Measurements from ENCODE around the gene XPO6. TPM values are rescaled to one million over a fixed set of nuclear protein-coding genes. Genes with fewer than 3 reads are reported as not detected.

XPO6 gene
- total RNA-seq, 1 donor from 2014 or later: 232 TPM

DNA sequence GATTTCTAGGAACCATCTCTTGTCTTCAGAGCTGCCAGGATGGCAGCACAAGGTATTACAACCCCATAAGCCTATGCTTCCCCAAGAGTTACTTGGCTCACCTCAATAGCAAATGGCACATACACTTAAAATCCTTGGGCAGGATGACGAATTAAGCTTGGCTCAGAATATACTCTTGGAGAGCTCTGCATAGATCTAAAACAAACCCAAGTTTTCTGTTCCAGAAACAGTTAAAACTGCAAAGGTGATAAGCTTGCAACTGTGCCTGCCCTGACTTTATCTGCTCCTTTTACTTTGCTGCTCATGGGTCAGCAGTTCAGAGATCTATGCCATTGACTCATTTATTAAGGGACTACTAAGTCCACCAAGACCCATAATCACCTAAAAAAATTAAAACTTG, 26.1 kb downstream of the XPO6 start:
- Mint-ChIP-seq H3K27me3 (ENCODE audit: unreplicated experiment) (no peaks in the 10 kb centered on the region), H3K9me3 (ENCODE audit: unreplicated experiment) (no peaks in the 10 kb centered on the region), H3K4me1 (ENCODE audit: low read depth, unreplicated experiment) (peaks cover 23% of the 10 kb centered on the region), H3K27ac (ENCODE audit: unreplicated experiment) (no peak overlapping the region), H3K36me3 (ENCODE audit: unreplicated experiment) (peaks cover 9% of the 10 kb centered on the region), H3K4me3 (ENCODE audit: unreplicated experiment) (no peak overlapping the region)
- no peak for DNase-seq
- no peak for TF ChIP-seq CTCF (IDR thresholded peaks at IDR 0.05; ENCODE audit: partially characterized antibody, unreplicated experiment)

GRCh38 chr16:28184625-28185024, 27.1 kb downstream of the XPO6 start:
- H3K27ac Mint-ChIP-seq (ENCODE audit: unreplicated experiment): no peak overlapping the region
- H3K27me3 Mint-ChIP-seq (ENCODE audit: unreplicated experiment): no peaks in the 10 kb centered on the region
- peaks cover 9% of the 10 kb centered on the region for H3K36me3 Mint-ChIP-seq (ENCODE audit: unreplicated experiment)
- no peak for TF ChIP-seq CTCF (IDR thresholded peaks at IDR 0.05; ENCODE audit: partially characterized antibody, unreplicated experiment)
- no peak overlapping the region for H3K4me3 Mint-ChIP-seq (ENCODE audit: unreplicated experiment)
- no peaks in the 10 kb centered on the region for H3K9me3 Mint-ChIP-seq (ENCODE audit: unreplicated experiment)
- DNase-seq: no peak
- peaks cover 20% of the 10 kb centered on the region for H3K4me1 Mint-ChIP-seq (ENCODE audit: low read depth, unreplicated experiment)

DNA sequence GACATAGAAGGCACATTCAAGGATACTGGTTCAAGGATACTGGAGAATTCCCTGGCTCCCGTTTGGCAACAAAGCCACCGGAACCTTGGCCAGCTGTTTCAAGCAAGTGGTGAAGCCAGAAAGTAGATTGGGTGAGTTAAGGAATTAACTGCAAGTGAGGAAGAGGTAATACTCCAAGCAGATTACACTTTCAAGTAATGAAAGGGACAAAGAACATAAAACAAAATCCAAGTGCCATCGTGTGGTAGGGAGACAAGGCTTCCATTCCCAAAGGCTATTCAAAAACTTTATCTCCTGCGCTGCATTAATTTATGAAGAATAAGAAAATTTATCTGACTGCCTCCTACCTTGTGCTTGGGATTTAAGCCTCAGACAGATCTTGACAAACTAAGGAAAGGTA, 27.8 kb downstream of the XPO6 start:
- Mint-ChIP-seq H3K9me3 (ENCODE audit: unreplicated experiment) (no peaks in the 10 kb centered on the region), H3K27ac (ENCODE audit: unreplicated experiment) (no peak overlapping the region), H3K27me3 (ENCODE audit: unreplicated experiment) (no peaks in the 10 kb centered on the region), H3K4me3 (ENCODE audit: unreplicated experiment) (no peak overlapping the region), H3K36me3 (ENCODE audit: unreplicated experiment) (peaks cover 9% of the 10 kb centered on the region), H3K4me1 (ENCODE audit: low read depth, unreplicated experiment) (peaks cover 20% of the 10 kb centered on the region)
- no peak for TF ChIP-seq CTCF (IDR thresholded peaks at IDR 0.05; ENCODE audit: partially characterized antibody, unreplicated experiment)
- DNase-seq: no peak

DNA sequence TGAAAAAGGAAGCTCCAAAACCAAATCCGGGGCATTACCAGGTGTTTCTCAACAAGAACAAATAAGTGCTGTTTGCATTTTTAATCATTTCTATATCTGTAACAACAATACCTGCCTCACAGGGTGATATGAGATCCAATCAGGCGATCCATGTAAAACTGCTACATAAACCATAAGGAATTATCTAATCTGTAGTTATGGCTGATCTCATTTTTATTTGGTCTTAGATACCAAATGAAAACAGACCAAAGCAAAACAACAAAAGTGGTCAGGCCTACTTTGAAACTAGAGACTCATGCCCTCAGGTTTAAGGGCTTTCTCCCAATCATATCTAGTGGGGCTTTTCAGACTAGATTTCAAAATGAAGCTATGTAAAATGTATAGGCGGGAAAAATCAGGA, 28.3 kb downstream of the XPO6 start:
- peaks cover 9% of the 10 kb centered on the region for H3K36me3 Mint-ChIP-seq (ENCODE audit: unreplicated experiment)
- H3K27ac Mint-ChIP-seq (ENCODE audit: unreplicated experiment): no peak overlapping the region
- no peaks in the 10 kb centered on the region for H3K9me3 Mint-ChIP-seq (ENCODE audit: unreplicated experiment)
- H3K27me3 Mint-ChIP-seq (ENCODE audit: unreplicated experiment): no peaks in the 10 kb centered on the region
- no peak for DNase-seq
- no peak for TF ChIP-seq CTCF (IDR thresholded peaks at IDR 0.05; ENCODE audit: partially characterized antibody, unreplicated experiment)
- no peak overlapping the region for H3K4me3 Mint-ChIP-seq (ENCODE audit: unreplicated experiment)
- H3K4me1 Mint-ChIP-seq (ENCODE audit: low read depth, unreplicated experiment): peaks cover 20% of the 10 kb centered on the region

- H3K4me1 Mint-ChIP-seq (ENCODE audit: low read depth, unreplicated experiment): peaks cover 20% of the 10 kb centered on the region
- TF ChIP-seq CTCF (IDR thresholded peaks at IDR 0.05; ENCODE audit: partially characterized antibody, unreplicated experiment): no peak
- no peak for DNase-seq
- H3K27me3 Mint-ChIP-seq (ENCODE audit: unreplicated experiment): no peaks in the 10 kb centered on the region
- H3K9me3 Mint-ChIP-seq (ENCODE audit: unreplicated experiment): no peaks in the 10 kb centered on the region
- H3K4me3 Mint-ChIP-seq (ENCODE audit: unreplicated experiment): no peak overlapping the region
- no peak overlapping the region for H3K27ac Mint-ChIP-seq (ENCODE audit: unreplicated experiment)
- peaks cover 9% of the 10 kb centered on the region for H3K36me3 Mint-ChIP-seq (ENCODE audit: unreplicated experiment)
Observed at GRCh38 chr16:28182801-28183200, 29.0 kb downstream of the XPO6 start.
